Lung (tissue), 12 donors: ENCODE results near the gene KCTD3. TPM values are rescaled to one million over a fixed set of nuclear protein-coding genes. Genes with fewer than 3 reads are reported as not detected.

Experiments
- ATAC-seq: fragments of 200-7000 bp; cut with Tn5 transposase; one replicate; pipeline ENCODE4 v1.9.1; 2020; ENCODE audit warnings: moderate number of reproducible peaks; ENCODE audit not compliant: insufficient read depth, low FRiP score
- DNase-seq, 3 donors: peaks; one replicate each; pipeline ENCODE4 v3.0.0-alpha.2; 2013 to 2017
- H3K27ac ChIP-seq, 2 donors: one replicate each; pipeline ENCODE4 v1.5.1; 2013; ENCODE audit warnings: mild to moderate bottlenecking in 2 of 2, moderate library complexity in 2 of 2, control low read depth in 1 of 2, inconsistent platforms in 1 of 2, low read depth in 1 of 2, low read length in 1 of 2
- H3K27me3 ChIP-seq, 3 donors: one replicate each; pipeline ENCODE4 v1.5.1; 2013; ENCODE audit warnings: low read length in 2 of 3; ENCODE audit not compliant: control insufficient read depth in 3 of 3, insufficient read depth in 3 of 3
- H3K36me3 ChIP-seq, 4 donors: one replicate each; pipeline ENCODE4 v1.5.1; 2013; ENCODE audit warnings: low read length in 4 of 4, mild to moderate bottlenecking in 1 of 4, moderate library complexity in 1 of 4; ENCODE audit not compliant: control insufficient read depth in 4 of 4, insufficient read depth in 4 of 4
- H3K4me1 ChIP-seq, 5 donors: one replicate each; pipeline ENCODE4 v1.5.1; 2013; ENCODE audit warnings: low read length in 5 of 5, mild to moderate bottlenecking in 2 of 5, moderate library complexity in 1 of 5; ENCODE audit not compliant: control insufficient read depth in 5 of 5, insufficient read depth in 5 of 5
- H3K4me3 ChIP-seq: one replicate; pipeline ENCODE4 v1.5.1; 2013; ENCODE audit warnings: mild to moderate bottlenecking, control low read depth, moderate library complexity
- H3K9ac ChIP-seq, 2 donors: one replicate each; pipeline ENCODE4 v1.5.1; 2013; ENCODE audit warnings: low read length in 2 of 2, control low read depth in 1 of 2; ENCODE audit not compliant: insufficient read depth in 1 of 2
- H3K9me3 ChIP-seq, 4 donors: one replicate each; pipeline ENCODE4 v1.5.1; 2013; ENCODE audit warnings: low read length in 3 of 4, mild to moderate bottlenecking in 1 of 4, moderate library complexity in 1 of 4; ENCODE audit not compliant: control insufficient read depth in 4 of 4, insufficient read depth in 3 of 4
- CTCF ChIP-seq: IDR thresholded peaks from 2 replicates; pipeline ENCODE4 v1.5.1; 2012; ENCODE audit warnings: mild to moderate bottlenecking; ENCODE audit errors: control extremely low read depth, extremely low read depth
- WGBS, 2 donors: extraction: QIAGEN DNeasy Blood & Tissue Kit; methylation state at CpG; one replicate each; pipeline ENCODE4 v1.1.7; 2013; 5-methylcytosine and 5-hydroxymethylcytosine counted together
- polyA plus RNA-seq, 2 donors: library from polyadenylated mRNA; stranded (reverse); fragments of 200-250 nt; gene quantifications; one replicate each; pipeline ENCODE4 v1.2.1, GENCODE V29; 2013
- total RNA-seq, 2 donors: library from RNA; depleted of rRNA in 1 of 2; stranded (reverse); fragments of >200 nt in 1 of 2; gene quantifications; one replicate each; pipeline ENCODE4 v1.2.1, GENCODE V29; 2014 to 2021
- donor health status: control.
- donor health status: control.
- donor health status: Bipolar disorder and iron deficiency.
- donor health status: healthy.
- donor health status: DM: yes; HTN: yes; CAD: no.

Gene KCTD3
- total and polyA plus RNA-seq, 4 donors: 11.6 to 47.5 (median 18.1) TPM

GRCh38 chr1:215556996-215557395, 10.1 kb upstream of the KCTD3 start:
- H3K4me3 ChIP-seq: no peak overlapping the region
- WGBS, 2 donors: 92 to 93% methylated on average over 2 of the region's 2 CpGs
- DNase-seq (no peak), ATAC-seq (no peak)
- H3K9ac ChIP-seq: no peak overlapping the region
- H3K4me1 ChIP-seq: no peaks in the 10 kb centered on the region
- no peak overlapping the region for H3K27ac ChIP-seq
- no peaks in the 10 kb centered on the region for H3K36me3 ChIP-seq
- no peaks in the 10 kb centered on the region for H3K27me3 ChIP-seq
- TF ChIP-seq CTCF: no peak
- H3K9me3 ChIP-seq: peaks cover 0 to 10% (median 6%) of the 10 kb centered on the region in 4 donors

GRCh38 chr1:215557504-215557903, 9.6 kb upstream of the KCTD3 start:
- Histone ChIP-seq H3K27me3 (no peaks in the 10 kb centered on the region), H3K27ac (no peak overlapping the region), H3K4me3 (no peak overlapping the region), H3K9me3 (peaks cover 0 to 10% (median 6%) of the 10 kb centered on the region in 4 donors), H3K9ac (no peak overlapping the region), H3K4me1 (no peaks in the 10 kb centered on the region), H3K36me3 (no peaks in the 10 kb centered on the region)
- WGBS, 2 donors: 95 to 96% methylated on average over 1 of the region's 1 CpG
- no peak for DNase-seq
- no peak for ATAC-seq
- TF ChIP-seq CTCF: no peak

GRCh38 chr1:215557992-215558626, 9.0 kb upstream of the KCTD3 start:
- no peak for DNase-seq
- Histone ChIP-seq H3K36me3 (no peaks in the 10 kb centered on the region), H3K9me3 (peaks cover 0 to 10% (median 6%) of the 10 kb centered on the region in 4 donors), H3K27me3 (no peaks in the 10 kb centered on the region), H3K9ac (no peak overlapping the region), H3K4me3 (no peak overlapping the region), H3K4me1 (no peaks in the 10 kb centered on the region), H3K27ac (no peak overlapping the region)
- 86 to 95% methylated on average over 4 of the region's 4 CpGs for WGBS, 2 donors
- no peak for TF ChIP-seq CTCF
- no peak for ATAC-seq
